Superior temporal gyrus (tissue), 1 donor: ENCODE results near the gene GTF3C2.

ENCODE experiments used
- DNase-seq: peaks from one replicate; pipeline ENCODE4 v3.0.0-alpha.2; 2016; ENCODE audit errors: extremely low spot score

GTF3C2 gene

GRCh38 chr2:27356382-27357181 lies at the start of gene GTF3C2:
Gene GTF3C2, minus strand, starts transcription at chr2:27356764. Its CDS starts 13,210 bp downstream, at chr2:27343554.
- DNase-seq: peak; percentile 99

GRCh38 chr2:27400348-27401135 lies 44.0 kb upstream of the GTF3C2 start:
- DNase-seq: no peak

GRCh38 chr2:27398962-27399361 lies 42.4 kb upstream of the GTF3C2 start:
- DNase-seq: no peak

GRCh38 chr2:27393225-27393624 lies 36.7 kb upstream of the GTF3C2 start:
- no peak for DNase-seq

DNA sequence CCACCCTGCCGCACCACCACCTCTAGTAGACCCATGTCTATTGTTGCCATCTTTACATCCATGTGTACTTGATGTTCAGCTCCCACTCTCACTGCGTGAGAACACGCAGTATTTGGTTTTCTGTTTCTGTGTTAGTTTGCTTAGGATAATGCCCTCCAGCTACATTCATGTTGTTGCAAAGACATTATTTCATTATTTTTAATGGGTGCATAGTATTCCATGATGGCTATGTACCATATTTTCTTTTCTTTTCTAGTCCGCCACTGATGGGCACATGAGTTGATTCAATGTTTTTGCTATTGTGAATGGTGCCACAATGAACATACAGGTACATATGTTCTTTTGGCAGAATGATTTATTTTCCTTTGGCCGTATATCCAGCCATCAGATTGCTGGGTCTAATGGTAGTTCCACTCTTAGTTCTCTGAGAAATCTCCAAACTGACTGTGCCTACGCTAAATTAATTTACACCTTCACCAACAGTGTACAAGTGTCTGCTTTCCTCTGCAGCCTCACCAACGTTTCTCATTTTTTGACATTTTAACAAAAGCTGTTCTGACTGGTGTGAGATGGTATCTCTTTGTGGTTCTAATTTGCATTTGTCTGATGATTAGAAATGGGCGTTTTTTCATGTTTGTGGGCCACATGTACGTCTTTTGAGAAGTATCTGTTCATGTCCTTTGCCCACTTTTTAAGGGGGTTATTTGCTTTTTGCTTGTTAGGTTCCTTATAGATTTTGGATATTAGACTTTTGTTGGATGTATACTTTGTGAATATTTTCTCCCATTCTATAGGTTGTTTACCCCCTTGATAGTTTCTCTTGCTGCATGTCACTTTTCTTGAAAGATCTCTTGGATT lies 34.5 kb upstream of the GTF3C2 start:
- DNase-seq: no peak

GRCh38 chr2:27381577-27382181 lies 25.1 kb upstream of the GTF3C2 start:
- DNase-seq: no peak

DNA sequence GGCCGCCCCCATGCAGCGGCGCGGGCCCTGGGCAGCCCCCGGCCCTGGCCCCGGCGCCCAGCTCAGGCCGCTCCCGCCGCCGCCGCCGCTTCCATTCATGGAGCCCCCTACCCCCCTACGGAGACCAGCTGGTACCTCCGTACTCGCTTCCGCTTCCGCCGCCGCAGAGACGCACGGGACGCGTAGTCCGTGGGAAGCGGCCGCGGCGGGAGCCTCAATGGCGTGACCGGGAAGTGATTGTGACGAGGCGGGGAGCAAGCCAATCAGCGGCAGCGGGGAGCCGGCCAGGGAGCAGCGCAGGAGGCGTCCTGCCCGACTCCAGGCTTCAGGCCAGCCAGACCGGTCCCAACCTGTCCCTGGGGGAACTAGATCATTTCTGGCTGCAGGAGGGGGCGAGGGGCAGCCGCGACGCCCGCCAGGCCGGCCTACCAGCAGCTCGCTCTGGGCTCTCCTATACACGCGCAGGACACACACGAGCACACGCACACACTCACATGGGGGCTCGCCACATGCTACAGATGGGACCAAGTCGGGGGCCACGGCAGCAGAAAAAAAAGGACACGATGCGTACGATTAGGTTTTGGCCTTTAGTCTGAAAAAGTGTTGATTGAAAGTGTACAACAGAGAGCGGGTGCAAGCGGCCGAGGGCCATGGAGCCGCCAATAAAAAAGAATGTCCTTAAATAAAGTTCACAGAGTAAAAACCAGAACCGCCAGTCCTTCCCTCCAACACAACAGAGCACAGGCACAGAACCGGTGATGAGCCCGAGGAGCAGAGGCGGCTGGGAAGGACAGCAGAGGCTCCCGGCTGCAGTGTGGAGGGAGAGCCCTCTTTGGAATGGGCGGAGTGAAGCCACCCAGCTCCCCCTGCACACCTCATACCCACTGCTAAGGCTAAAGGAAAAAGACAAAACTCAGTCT lies 24.3 kb upstream of the GTF3C2 start, which contains the start of gene ZNF513:
TSS of gene ZNF513 (minus strand) at position 109 of the 920 bp plus-strand sequence. CDS start 208 bp downstream, outside the sequence.
- peak; percentile 98 for DNase-seq

DNA sequence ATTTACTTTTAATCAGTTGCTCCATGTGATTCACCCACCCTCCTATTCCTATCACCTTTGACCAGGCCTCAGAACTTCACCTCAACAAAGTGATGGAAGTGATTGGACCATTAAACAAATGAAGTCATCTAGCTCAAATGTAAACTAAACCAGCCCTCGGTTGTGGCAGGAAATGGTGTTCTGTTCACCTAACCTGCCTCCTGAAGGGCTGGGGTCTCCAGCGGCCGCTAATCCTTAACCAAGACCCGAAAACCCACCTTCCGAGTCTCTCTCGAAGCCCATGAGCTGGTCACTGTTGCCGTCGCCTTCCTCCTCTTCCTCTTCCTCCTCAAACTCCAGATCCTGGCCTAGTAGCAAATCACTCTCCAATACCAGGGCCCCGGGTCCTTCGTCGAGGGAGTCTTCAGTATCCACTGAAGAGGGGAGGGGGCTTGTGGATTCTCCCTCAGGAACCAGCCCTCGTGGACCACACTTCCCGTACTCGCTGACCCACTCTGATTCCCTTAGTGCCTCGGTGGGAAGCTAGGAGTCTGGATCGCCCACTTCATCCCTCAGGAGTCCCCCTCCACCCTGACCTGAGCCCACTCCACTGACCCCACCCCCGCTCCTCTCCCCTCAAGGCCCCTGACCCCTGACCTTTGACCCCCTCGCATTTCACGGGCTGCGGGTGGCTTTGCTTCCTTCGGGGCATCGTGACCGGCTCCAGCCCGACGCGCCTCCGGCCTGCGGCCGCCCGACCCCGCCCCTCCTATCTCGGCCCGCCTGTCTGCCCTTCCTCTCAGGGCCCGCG lies 23.5 kb upstream of the GTF3C2 start:
- DNase-seq: peak; percentile 42

- DNase-seq: peak; percentile 11
These were observed 22.8 kb upstream of the GTF3C2 start for GRCh38 chr2:27379383-27379835.

- DNase-seq: no peak
These were observed 22.3 kb upstream of the GTF3C2 start for GRCh38 chr2:27378809-27379290.

DNA sequence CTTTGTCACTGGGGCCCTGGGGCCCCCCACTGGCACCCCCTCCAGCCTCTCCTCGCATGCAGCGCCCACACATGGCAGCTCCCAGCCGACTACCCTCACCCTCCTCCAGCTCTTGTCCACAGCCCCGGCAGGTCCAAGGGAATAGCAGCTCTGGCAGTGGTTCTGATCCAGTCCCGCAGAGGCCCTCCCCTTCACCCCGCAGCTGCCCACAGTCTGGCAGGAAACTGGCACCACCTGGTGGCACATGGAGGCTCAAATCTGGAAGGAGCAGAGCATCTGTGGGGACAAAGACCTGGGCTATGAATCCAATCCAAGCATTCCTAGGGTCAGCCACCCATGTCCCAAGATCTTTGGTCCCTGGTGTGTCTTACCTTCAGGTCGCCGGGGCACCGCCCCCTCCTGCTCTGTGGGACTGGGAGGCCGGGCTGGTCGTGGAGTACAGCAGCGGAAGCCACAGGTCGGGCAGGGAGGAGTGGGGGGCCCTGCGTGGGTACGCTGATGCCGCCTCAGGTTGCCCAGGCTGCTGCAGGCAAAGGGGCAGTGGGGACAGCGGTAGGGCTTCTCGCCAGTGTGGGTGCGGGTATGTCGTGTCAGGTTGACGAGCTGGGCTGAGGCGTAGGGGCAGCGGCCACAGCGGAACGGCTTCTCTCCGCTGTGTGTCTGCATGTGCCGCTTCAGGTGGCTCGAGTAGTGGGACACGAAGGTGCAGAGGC lies 21.7 kb upstream of the GTF3C2 start:
- no peak for DNase-seq

DNA sequence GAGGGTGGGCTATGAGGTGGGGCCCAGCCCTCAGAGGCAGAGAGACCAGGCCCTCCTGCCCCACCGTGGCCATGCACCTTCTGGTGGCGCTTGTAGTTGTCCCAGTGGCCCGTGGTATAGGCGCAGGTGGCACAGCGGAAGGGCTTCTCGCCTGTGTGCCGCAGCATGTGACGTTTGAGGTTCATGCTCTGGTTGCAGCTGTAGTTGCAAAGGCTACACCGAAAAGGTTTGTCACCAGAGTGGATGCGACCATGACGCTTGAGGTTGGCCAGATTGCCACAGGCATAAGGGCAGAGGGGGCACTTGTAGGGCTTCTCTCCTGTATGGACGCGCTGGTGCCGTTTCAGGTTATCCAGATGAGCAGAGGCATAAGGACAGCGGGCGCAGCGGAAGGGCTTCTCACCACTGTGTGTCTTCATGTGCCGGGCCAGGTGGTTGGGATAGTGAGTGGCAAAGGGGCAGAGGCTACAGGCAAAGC lies 21.1 kb upstream of the GTF3C2 start:
- DNase-seq: no peak

DNA sequence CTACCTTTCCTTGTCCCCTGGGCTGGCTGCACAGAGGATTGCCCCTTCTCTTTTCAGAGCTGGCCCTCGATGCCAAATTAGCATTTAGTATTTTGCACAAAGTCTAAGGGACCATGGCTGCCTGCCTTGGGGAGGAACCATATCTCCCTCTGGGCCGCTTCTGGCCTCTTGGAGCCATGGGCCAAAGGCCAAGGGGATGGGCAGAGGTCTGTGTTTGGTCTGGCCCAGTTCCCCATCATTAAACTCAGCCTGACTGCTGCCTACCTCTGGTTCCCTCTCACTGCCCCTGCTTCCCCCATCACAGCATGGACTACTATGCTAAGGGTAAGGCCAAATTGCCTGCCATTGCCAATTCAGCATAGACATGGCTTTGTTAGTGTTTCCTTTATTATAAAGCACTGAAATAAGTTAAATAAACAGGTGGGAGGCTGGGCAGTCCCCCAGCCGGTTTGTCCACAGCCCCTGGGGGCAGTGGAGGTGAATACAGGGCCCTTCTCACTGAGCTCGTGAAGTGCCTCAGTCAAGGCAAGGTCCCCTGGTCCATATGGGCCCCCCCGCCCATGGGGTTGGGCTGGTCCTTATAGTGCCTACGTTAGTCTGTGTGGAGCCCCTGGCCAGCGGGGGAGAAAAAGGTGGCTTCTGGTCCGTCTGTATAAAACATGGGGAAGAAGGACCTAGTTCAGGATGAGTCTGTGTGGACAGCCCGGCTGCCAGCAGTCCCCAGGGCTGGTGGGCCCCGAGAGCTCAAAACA lies 20.5 kb upstream of the GTF3C2 start:
- no peak for DNase-seq

- no peak for DNase-seq
These were observed 19.7 kb upstream of the GTF3C2 start for GRCh38 chr2:27376151-27376865.

- DNase-seq: no peak
These were observed 19.0 kb upstream of the GTF3C2 start for GRCh38 chr2:27375513-27376099.

- DNase-seq: no peak
These were observed 17.0 kb upstream of the GTF3C2 start for GRCh38 chr2:27373567-27373966.

GRCh38 chr2:27372937-27373336 lies 16.4 kb upstream of the GTF3C2 start:
- DNase-seq: no peak
